HuH-7.5 (cell line): ENCODE measurements around the gene VPS33A.
A peak's percentile ranks its signal among the peaks of the same experiment; 100 is the strongest.
"Not testable (repeated sequence)": the region's sequence is repeated elsewhere in the genome, so short reads cannot be mapped to it uniquely, and the experiment has no call there.

Source experiments
- DNase-seq: peaks from one replicate; pipeline ENCODE4 v3.0.0; 2011; ENCODE audit warnings: low spot score

VPS33A gene

GRCh38 chr12:122204167-122205052, 61.9 kb downstream of the VPS33A start:
- no peak for DNase-seq

- DNase-seq, result peak; percentile 70
Measured at GRCh38 chr12:122203301-122204166, 62.8 kb downstream of the VPS33A start, which contains the start of gene B3GNT4. TSS of gene B3GNT4 (plus strand) at chr12:122203709. CDS start at chr12:122204619, 910 bp downstream.

GRCh38 chr12:122202811-122203210, 63.5 kb downstream of the VPS33A start:
- not testable (repeated sequence) for DNase-seq

GRCh38 chr12:122202017-122202416, 64.3 kb downstream of the VPS33A start:
- DNase-seq, result no peak

- DNase-seq, result no peak
Measured at GRCh38 chr12:122201381-122201780, 64.9 kb downstream of the VPS33A start.

GRCh38 chr12:122200541-122201175, 65.6 kb downstream of the VPS33A start:
- DNase-seq, result no peak

- no peak for DNase-seq
Measured at GRCh38 chr12:122199484-122200355, 66.6 kb downstream of the VPS33A start.

- DNase-seq, result no peak
Measured at GRCh38 chr12:122197612-122197966, 68.7 kb downstream of the VPS33A start.

- DNase-seq, result no peak
Measured at GRCh38 chr12:122195405-122195804, 70.9 kb downstream of the VPS33A start.

- DNase-seq, result no peak
Measured at GRCh38 chr12:122194804-122195203, 71.5 kb downstream of the VPS33A start.

GRCh38 chr12:122192441-122192840, 73.9 kb downstream of the VPS33A start:
- no peak for DNase-seq

- DNase-seq, result peak; percentile 89
Measured at GRCh38 chr12:122190842-122191668, 75.2 kb downstream of the VPS33A start.

- DNase-seq, result no peak
Measured at GRCh38 chr12:122189626-122190475, 76.4 kb downstream of the VPS33A start.

- no peak for DNase-seq
Measured at GRCh38 chr12:122187466-122187865, 78.8 kb downstream of the VPS33A start.

- no peak for DNase-seq
Measured at GRCh38 chr12:122185494-122186082, 80.7 kb downstream of the VPS33A start.

GRCh38 chr12:122185079-122185478, 81.2 kb downstream of the VPS33A start:
- no peak for DNase-seq

- DNase-seq, result no peak
Measured at GRCh38 chr12:122184517-122184916, 81.8 kb downstream of the VPS33A start.

GRCh38 chr12:122183588-122183940, 82.7 kb downstream of the VPS33A start:
- no peak for DNase-seq

GRCh38 chr12:122182887-122183587, 83.3 kb downstream of the VPS33A start, which contains the start of gene LRRC43:
TSS of gene LRRC43 (plus strand) at chr12:122183123. CDS start at chr12:122183145, 22 bp downstream.
- no peak for DNase-seq
